HL-60 (cell line): ENCODE data around the gene TPPP.

ENCODE experiments used
- DNase-seq, 2 experiments: peaks; one replicate each; pipeline ENCODE4 v3.0.0-alpha.2; 2010 to 2020; ENCODE audit warnings: low read depth in 1 of 2, low spot score in 1 of 2
- H3K27ac ChIP-seq: fragments of 250-450 bp; sonication (Bioruptor Pico); replicated peaks from 2 replicates; pipeline ENCODE4 v1.5.1; 2020; ENCODE audit warnings: mild to moderate bottlenecking, moderate library complexity
- H3K27me3 ChIP-seq: fragments of 250-450 bp; sonication (Bioruptor Pico); 2 replicates; pipeline ENCODE4 v1.5.1; 2021; ENCODE audit warnings: mild to moderate bottlenecking, moderate library complexity; ENCODE audit not compliant: insufficient read depth, poor library complexity, severe bottlenecking
- H3K4me3 ChIP-seq: replicated peaks from 2 replicates; pipeline ENCODE4 v1.5.1; 2011; ENCODE audit warnings: mild to moderate bottlenecking, control low read depth, low read length; ENCODE audit not compliant: insufficient read depth
- GABPA ChIP-seq: IDR thresholded peaks from 2 replicates; pipeline ENCODE4 v1.6.1; 2012; ENCODE audit warnings: low read depth
- POLR2AphosphoS5 ChIP-seq: IDR thresholded peaks from 2 replicates; pipeline ENCODE4 v1.6.1; 2012; ENCODE audit warnings: low read depth
- REST ChIP-seq: IDR thresholded peaks from 2 replicates; pipeline ENCODE4 v1.6.1; 2012; ENCODE audit warnings: low read depth; ENCODE audit not compliant: insufficient replicate concordance
- SPI1 ChIP-seq: IDR thresholded peaks from 2 replicates; pipeline ENCODE4 v1.6.1; 2012; ENCODE audit warnings: low read depth, mild to moderate bottlenecking, borderline replicate concordance
- TF ChIP-seq, protein P1 (sequence below): IDR thresholded peaks from one replicate; pipeline ENCODE4 v1.5.1; 2011; ENCODE audit warnings: low read length, control low read depth, inconsistent platforms; ENCODE audit not compliant: insufficient read depth

Gene TPPP

GRCh38 chr5:610011-610743 is 83.0 kb downstream of the TPPP start:
- no peak overlapping the region for H3K4me3 ChIP-seq
- H3K27ac ChIP-seq: no peak overlapping the region
- TF ChIP-seq POLR2AphosphoS5: no peak
- TF ChIP-seq REST: no peak
- TF ChIP-seq, protein P1, sequence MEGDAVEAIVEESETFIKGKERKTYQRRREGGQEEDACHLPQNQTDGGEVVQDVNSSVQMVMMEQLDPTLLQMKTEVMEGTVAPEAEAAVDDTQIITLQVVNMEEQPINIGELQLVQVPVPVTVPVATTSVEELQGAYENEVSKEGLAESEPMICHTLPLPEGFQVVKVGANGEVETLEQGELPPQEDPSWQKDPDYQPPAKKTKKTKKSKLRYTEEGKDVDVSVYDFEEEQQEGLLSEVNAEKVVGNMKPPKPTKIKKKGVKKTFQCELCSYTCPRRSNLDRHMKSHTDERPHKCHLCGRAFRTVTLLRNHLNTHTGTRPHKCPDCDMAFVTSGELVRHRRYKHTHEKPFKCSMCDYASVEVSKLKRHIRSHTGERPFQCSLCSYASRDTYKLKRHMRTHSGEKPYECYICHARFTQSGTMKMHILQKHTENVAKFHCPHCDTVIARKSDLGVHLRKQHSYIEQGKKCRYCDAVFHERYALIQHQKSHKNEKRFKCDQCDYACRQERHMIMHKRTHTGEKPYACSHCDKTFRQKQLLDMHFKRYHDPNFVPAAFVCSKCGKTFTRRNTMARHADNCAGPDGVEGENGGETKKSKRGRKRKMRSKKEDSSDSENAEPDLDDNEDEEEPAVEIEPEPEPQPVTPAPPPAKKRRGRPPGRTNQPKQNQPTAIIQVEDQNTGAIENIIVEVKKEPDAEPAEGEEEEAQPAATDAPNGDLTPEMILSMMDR: no peak
- TF ChIP-seq SPI1: no peak
- TF ChIP-seq GABPA: no peak
- no peak for DNase-seq
- no peaks in the 10 kb centered on the region for H3K27me3 ChIP-seq
